Measurements from ENCODE around the gene ZNF165.

DNA sequence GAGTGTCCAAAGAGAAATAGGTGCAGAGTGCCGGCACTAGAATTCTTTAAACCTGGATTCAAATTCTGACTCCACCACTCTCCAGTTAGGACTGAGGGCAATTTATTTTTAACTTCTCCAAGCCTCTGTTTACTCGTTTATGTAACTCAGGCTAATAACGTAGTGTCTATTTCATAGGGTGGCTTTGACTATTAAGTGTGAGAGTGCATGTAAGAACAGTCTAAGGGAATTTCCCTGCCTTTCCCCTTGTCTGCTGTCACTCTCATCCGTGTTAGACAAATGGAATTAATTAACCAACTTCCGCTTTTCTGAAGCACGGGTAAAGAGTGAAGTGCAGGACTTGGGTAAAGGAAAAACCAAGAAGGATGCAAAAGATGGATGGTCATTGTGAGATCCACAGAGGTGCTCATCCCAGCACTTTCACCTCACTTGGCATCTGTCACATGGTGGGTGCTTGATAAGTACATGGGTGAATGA, 57.2 kb downstream of the ZNF165 start:
- no peak for TF ChIP-seq SUZ12 (IDR thresholded peaks at IDR 0.05; ENCODE audit: extremely low read depth, insufficient read depth, insufficient read length)
- no peak for TF ChIP-seq ZNF274 (IDR thresholded peaks at IDR 0.05; ENCODE audit: low read depth, low read length)
